Measurements from ENCODE around the gene PEAR1.

- TF ChIP-seq POLR2A (IDR thresholded peaks at IDR 0.05) = no peak
- TF ChIP-seq CTCF (IDR thresholded peaks at IDR 0.05 in 4 of 5, conservative IDR thresholded peaks at IDR 0.05 in 1 of 5) = no peak
Observed at GRCh38 chr1:156931974-156932710, 38.6 kb downstream of the PEAR1 start.
